ENCODE measurements around the gene INPP5K. TPM values are rescaled to one million over a fixed set of nuclear protein-coding genes. Genes with fewer than 3 reads are reported as not detected.

INPP5K gene
- total RNA-seq, 2 donors from 2014 or later = 48.4 to 51.2 TPM

- DNase-seq (no peak), ATAC-seq (replicated peaks in 1 of 2) (no peak)
- Mint-ChIP-seq H3K27ac (no peak overlapping the region), H3K4me3 (no peak overlapping the region), H3K9me3 (no peaks in the 10 kb centered on the region), H3K36me3 (ENCODE audit: insufficient read depth in 2 of 2) (peaks cover 2 to 5% of the 10 kb centered on the region in 2 donors), H3K4me1 (ENCODE audit: low read depth) (peaks cover 19% of the 10 kb centered on the region), H3K27me3 (ENCODE audit: low read depth) (peaks cover 11% of the 10 kb centered on the region)
Observed at GRCh38 chr17:1470071-1470754, 46.2 kb downstream of the INPP5K start.

- Mint-ChIP-seq H3K4me3 (no peak overlapping the region), H3K4me1 (ENCODE audit: low read depth) (peaks cover 19% of the 10 kb centered on the region), H3K27ac (no peak overlapping the region), H3K36me3 (ENCODE audit: insufficient read depth in 2 of 2) (peaks cover 2 to 5% of the 10 kb centered on the region in 2 donors), H3K27me3 (ENCODE audit: low read depth) (peaks cover 19% of the 10 kb centered on the region), H3K9me3 (no peaks in the 10 kb centered on the region)
- DNase-seq = no peak
- no peak for ATAC-seq (replicated peaks in 1 of 2)
Observed at GRCh38 chr17:1469231-1469852, 47.1 kb downstream of the INPP5K start.

GRCh38 chr17:1467898-1468492 lies 48.4 kb downstream of the INPP5K start:
- no peak for ATAC-seq (replicated peaks in 1 of 2)
- DNase-seq = no peak

GRCh38 chr17:1467258-1467657 lies 49.2 kb downstream of the INPP5K start:
- no peak overlapping the region for H3K27ac Mint-ChIP-seq
- ATAC-seq (replicated peaks in 1 of 2) (no peak), DNase-seq (no peak)
- H3K4me1 Mint-ChIP-seq (ENCODE audit: low read depth) = peaks cover 14% of the 10 kb centered on the region
- peaks cover 6 to 10% of the 10 kb centered on the region in 2 donors for H3K36me3 Mint-ChIP-seq (ENCODE audit: insufficient read depth in 2 of 2)
- no peak overlapping the region for H3K4me3 Mint-ChIP-seq
- no peaks in the 10 kb centered on the region for H3K9me3 Mint-ChIP-seq
- H3K27me3 Mint-ChIP-seq (ENCODE audit: low read depth) = peaks cover 23% of the 10 kb centered on the region

More at GRCh38 chr17:1467898-1468492, 48.4 kb downstream of the INPP5K start:
- peaks cover 5 to 7% of the 10 kb centered on the region in 2 donors for H3K36me3 Mint-ChIP-seq (ENCODE audit: insufficient read depth in 2 of 2)
- H3K9me3 Mint-ChIP-seq = no peaks in the 10 kb centered on the region
- no peak overlapping the region for H3K27ac Mint-ChIP-seq
- H3K4me1 Mint-ChIP-seq (ENCODE audit: low read depth) = peaks cover 14% of the 10 kb centered on the region
- H3K4me3 Mint-ChIP-seq = no peak overlapping the region
- H3K27me3 Mint-ChIP-seq (ENCODE audit: low read depth) = peaks cover 27% of the 10 kb centered on the region

- peaks cover 32% of the 10 kb centered on the region for H3K4me1 Mint-ChIP-seq (ENCODE audit: low read depth)
- ATAC-seq (replicated peaks in 1 of 2) (no peak), DNase-seq (no peak)
- no peak overlapping the region for H3K27ac Mint-ChIP-seq
- H3K4me3 Mint-ChIP-seq = no peak overlapping the region
- peaks cover 31% of the 10 kb centered on the region for H3K27me3 Mint-ChIP-seq (ENCODE audit: low read depth)
- peaks cover 6 to 10% of the 10 kb centered on the region in 2 donors for H3K36me3 Mint-ChIP-seq (ENCODE audit: insufficient read depth in 2 of 2)
- H3K9me3 Mint-ChIP-seq = no peaks in the 10 kb centered on the region
Observed at GRCh38 chr17:1464186-1464585, 52.2 kb downstream of the INPP5K start.

- H3K36me3 Mint-ChIP-seq (ENCODE audit: insufficient read depth in 2 of 2) = peaks cover 4 to 5% of the 10 kb centered on the region in 2 donors
- H3K4me1 Mint-ChIP-seq (ENCODE audit: low read depth) = peaks cover 36% of the 10 kb centered on the region
- H3K9me3 Mint-ChIP-seq = no peaks in the 10 kb centered on the region
- DNase-seq (peak; percentile 12 to 32), ATAC-seq (replicated peaks in 1 of 2) (peak; percentile 12 to 13)
- H3K27ac Mint-ChIP-seq = peak overlapping the region; percentile 89
- peak overlapping the region; percentile 38 to 63 for H3K4me3 Mint-ChIP-seq
- H3K27me3 Mint-ChIP-seq (ENCODE audit: low read depth) = peaks cover 35% of the 10 kb centered on the region
Observed at GRCh38 chr17:1462164-1463112, 54.0 kb downstream of the INPP5K start.

- no peaks in the 10 kb centered on the region for H3K9me3 Mint-ChIP-seq
- no peak overlapping the region for H3K4me3 Mint-ChIP-seq
- peaks cover 47% of the 10 kb centered on the region for H3K4me1 Mint-ChIP-seq (ENCODE audit: low read depth)
- DNase-seq (no peak), ATAC-seq (replicated peaks in 1 of 2) (no peak)
- no peak overlapping the region for H3K27ac Mint-ChIP-seq
- peaks cover 4 to 5% of the 10 kb centered on the region in 2 donors for H3K36me3 Mint-ChIP-seq (ENCODE audit: insufficient read depth in 2 of 2)
- H3K27me3 Mint-ChIP-seq (ENCODE audit: low read depth) = peaks cover 42% of the 10 kb centered on the region
Observed at GRCh38 chr17:1461198-1461944, 55.0 kb downstream of the INPP5K start.

- Mint-ChIP-seq H3K4me3 (no peak overlapping the region), H3K9me3 (no peaks in the 10 kb centered on the region), H3K27ac (no peak overlapping the region), H3K27me3 (ENCODE audit: low read depth) (peaks cover 38% of the 10 kb centered on the region), H3K4me1 (ENCODE audit: low read depth) (peaks cover 47% of the 10 kb centered on the region), H3K36me3 (ENCODE audit: insufficient read depth in 2 of 2) (peaks cover 5 to 6% of the 10 kb centered on the region in 2 donors)
- no peak for DNase-seq
- ATAC-seq (replicated peaks in 1 of 2) = no peak
Observed at GRCh38 chr17:1460233-1460632, 56.2 kb downstream of the INPP5K start.

- H3K9me3 Mint-ChIP-seq = no peaks in the 10 kb centered on the region
- ATAC-seq (replicated peaks in 1 of 2) (peak; percentile 93 to 95), DNase-seq (peak; percentile 98 to 100)
- H3K36me3 Mint-ChIP-seq (ENCODE audit: insufficient read depth in 2 of 2) = peaks cover 2 to 13% of the 10 kb centered on the region in 2 donors
- peaks cover 52% of the 10 kb centered on the region for H3K4me1 Mint-ChIP-seq (ENCODE audit: low read depth)
- peak within 1 kb of the TSS; percentile 89 to 96 for H3K4me3 Mint-ChIP-seq
- H3K27me3 Mint-ChIP-seq (ENCODE audit: low read depth) = peaks cover 18% of the 10 kb centered on the region
- H3K27ac Mint-ChIP-seq = peak within 1 kb of the TSS; percentile 85
Observed at GRCh38 chr17:1455797-1456599, 60.4 kb downstream of the INPP5K start, which contains the start of gene CRK. Gene CRK (minus strand): TSS chr17:1456232. CDS start chr17:1456117, 115 bp downstream.

GRCh38 chr17:1455291-1455796 lies 61.1 kb downstream of the INPP5K start:
- peaks cover 50% of the 10 kb centered on the region for H3K4me1 Mint-ChIP-seq (ENCODE audit: low read depth)
- DNase-seq (peak; percentile 47 to 50), ATAC-seq (replicated peaks in 1 of 2) (peak; percentile 20 to 23)
- peaks cover 18% of the 10 kb centered on the region for H3K27me3 Mint-ChIP-seq (ENCODE audit: low read depth)
- H3K4me3 Mint-ChIP-seq = peak overlapping the region; percentile 87 to 96
- H3K9me3 Mint-ChIP-seq = no peaks in the 10 kb centered on the region
- H3K36me3 Mint-ChIP-seq (ENCODE audit: insufficient read depth in 2 of 2) = peaks cover 2 to 13% of the 10 kb centered on the region in 2 donors
- H3K27ac Mint-ChIP-seq = peak overlapping the region; percentile 75

- Mint-ChIP-seq H3K36me3 (ENCODE audit: insufficient read depth in 2 of 2) (peaks cover 2 to 13% of the 10 kb centered on the region in 2 donors), H3K4me1 (ENCODE audit: low read depth) (peaks cover 48% of the 10 kb centered on the region), H3K4me3 (peak overlapping the region; percentile 87 to 96), H3K27ac (peak overlapping the region; percentile 75), H3K27me3 (ENCODE audit: low read depth) (peaks cover 13% of the 10 kb centered on the region), H3K9me3 (no peaks in the 10 kb centered on the region)
- ATAC-seq (replicated peaks in 1 of 2) (no peak), DNase-seq (no peak)
Observed at GRCh38 chr17:1454541-1454940, 61.9 kb downstream of the INPP5K start.

All from activated T-cell treated with anti-CD3 and anti-CD28 coated beads, Interleukin-2, amount 50 U/mL, for 72 hours (primary cell).